Measurements from ENCODE around the gene ARHGEF25. TPM values are rescaled to one million over a fixed set of nuclear protein-coding genes. Genes with fewer than 3 reads are reported as not detected.

The ARHGEF25 gene
- polyA plus RNA-seq, 2 of the 4 experiments (the other 2 are of a cell fraction), result 9.3 to 13.8 TPM

DNA sequence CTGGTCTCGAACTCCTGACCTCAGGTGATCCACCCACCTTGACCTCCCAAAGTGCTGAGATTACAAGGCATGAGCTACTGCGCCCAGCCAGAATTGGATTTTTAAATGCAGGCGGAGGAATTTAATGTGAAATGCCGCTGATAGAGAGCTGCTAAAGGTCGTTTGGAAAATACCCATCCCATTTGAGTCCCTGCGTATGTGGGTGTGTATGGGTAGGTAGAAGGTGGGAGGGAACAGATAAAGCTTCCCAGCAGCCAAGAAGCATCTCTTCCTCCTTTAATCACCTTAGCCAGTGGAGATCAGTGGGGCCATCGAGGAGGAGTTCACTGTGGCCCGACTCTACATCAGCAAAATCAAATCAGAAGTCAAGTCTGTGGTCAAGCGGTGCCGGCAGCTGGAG lies 36.4 kb upstream of the ARHGEF25 start:
- POLR2A ChIA-PET, result no interaction called here
- TF ChIP-seq MAFK (IDR thresholded peaks at IDR 0.05; ENCODE audit: partially characterized antibody), result no peak
- TF ChIP-seq SMC3 (IDR thresholded peaks at IDR 0.05), result no peak
- no peak for TF ChIP-seq CHD2 (IDR thresholded peaks at IDR 0.05; ENCODE audit: low read length, partially characterized antibody)
- no peak for TF ChIP-seq ZNF302 (CRISPR knock-in tag; IDR thresholded peaks at IDR 0.05)
- TF ChIP-seq ZC3H11A (IDR thresholded peaks at IDR 0.05), result no peak
- no peak for TF ChIP-seq CBX2 (IDR thresholded peaks at IDR 0.05; ENCODE audit: borderline replicate concordance, low read depth)
- no peak for TF ChIP-seq HDAC2 (IDR thresholded peaks at IDR 0.05)
- no peak for TF ChIP-seq GATA3 (IDR thresholded peaks at IDR 0.05; ENCODE audit: borderline replicate concordance)
- no peak for TF ChIP-seq FOSL2 (IDR thresholded peaks at IDR 0.05)
- no peak for TF ChIP-seq FOSL2 (CRISPR knock-in tag; IDR thresholded peaks at IDR 0.05)
- TF ChIP-seq NR3C1 (IDR thresholded peaks at IDR 0.05), result no peak
- no peak for TF ChIP-seq MAX (IDR thresholded peaks at IDR 0.05)
- TF ChIP-seq, protein P1, sequence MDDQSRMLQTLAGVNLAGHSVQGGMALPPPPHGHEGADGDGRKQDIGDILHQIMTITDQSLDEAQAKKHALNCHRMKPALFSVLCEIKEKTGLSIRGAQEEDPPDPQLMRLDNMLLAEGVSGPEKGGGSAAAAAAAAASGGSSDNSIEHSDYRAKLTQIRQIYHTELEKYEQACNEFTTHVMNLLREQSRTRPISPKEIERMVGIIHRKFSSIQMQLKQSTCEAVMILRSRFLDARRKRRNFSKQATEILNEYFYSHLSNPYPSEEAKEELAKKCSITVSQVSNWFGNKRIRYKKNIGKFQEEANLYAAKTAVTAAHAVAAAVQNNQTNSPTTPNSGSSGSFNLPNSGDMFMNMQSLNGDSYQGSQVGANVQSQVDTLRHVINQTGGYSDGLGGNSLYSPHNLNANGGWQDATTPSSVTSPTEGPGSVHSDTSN (IDR thresholded peaks at IDR 0.05), result no peak
- TF ChIP-seq, protein P2, sequence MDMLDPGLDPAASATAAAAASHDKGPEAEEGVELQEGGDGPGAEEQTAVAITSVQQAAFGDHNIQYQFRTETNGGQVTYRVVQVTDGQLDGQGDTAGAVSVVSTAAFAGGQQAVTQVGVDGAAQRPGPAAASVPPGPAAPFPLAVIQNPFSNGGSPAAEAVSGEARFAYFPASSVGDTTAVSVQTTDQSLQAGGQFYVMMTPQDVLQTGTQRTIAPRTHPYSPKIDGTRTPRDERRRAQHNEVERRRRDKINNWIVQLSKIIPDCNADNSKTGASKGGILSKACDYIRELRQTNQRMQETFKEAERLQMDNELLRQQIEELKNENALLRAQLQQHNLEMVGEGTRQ (IDR thresholded peaks at IDR 0.05), result no peak
- TF ChIP-seq EHF (CRISPR knock-in tag; IDR thresholded peaks at IDR 0.05), result no peak
- TF ChIP-seq RFX5 (IDR thresholded peaks at IDR 0.05), result no peak
- TF ChIP-seq HOXA7 (CRISPR knock-in tag; IDR thresholded peaks at IDR 0.05), result no peak
- TF ChIP-seq ZSCAN20 (CRISPR knock-in tag; IDR thresholded peaks at IDR 0.05), result no peak
- TF ChIP-seq RNF2 (IDR thresholded peaks at IDR 0.05; ENCODE audit: borderline replicate concordance, low read depth), result no peak
- no peak for TF ChIP-seq EP300 (IDR thresholded peaks at IDR 0.05)
- no peak for TF ChIP-seq REST (IDR thresholded peaks at IDR 0.05)

GRCh38 chr12:57575771-57576612 lies 35.2 kb upstream of the ARHGEF25 start:
- no peak overlapping the region for H3K4me2 ChIP-seq
- ChIA-PET POLR2A (interaction anchor here (1.0 kb wide), 1 partner anchor 55 kb away, joined by 4 read pairs; the partner anchor contains the start of gene DDIT3), CTCF (interaction anchor here (0.5 to 9.3 kb wide), 13 partner anchors 8 to 161 kb away, joined by 3 to 104 read pairs (median 5); partner anchors contain the start of gene B4GALNT1)
- ATAC-seq, result no peak
- 61% methylated on average over 12 of the region's 12 CpGs for WGBS (ENCODE audit: missing lambda C conversion rate)
- H3K9me3 ChIP-seq, result no peaks in the 10 kb centered on the region
- FAIRE-seq, result no peak
- peaks cover 13% of the 10 kb centered on the region for H3K4me1 ChIP-seq
- H3K27ac ChIP-seq, result no peak overlapping the region
- H3K4me3 ChIP-seq, result no peak overlapping the region
- no peak for DNase-seq (ENCODE audit: low read depth in 1 of 2, low spot score in 1 of 2)
- TF ChIP-seq TFCP2L1 (CRISPR knock-in tag; IDR thresholded peaks at IDR 0.05), result no peak
- TF ChIP-seq EHMT2 (IDR thresholded peaks at IDR 0.05; ENCODE audit: low read depth), result no peak
- no peak for TF ChIP-seq POLR2AphosphoS2 (conservative IDR thresholded peaks at IDR 0.05; ENCODE audit: low read length)
- no peak for TF ChIP-seq ZSCAN20 (CRISPR knock-in tag; IDR thresholded peaks at IDR 0.05)
- no peak for TF ChIP-seq ESRRA (IDR thresholded peaks at IDR 0.05; ENCODE audit: borderline replicate concordance, low read length)
- no peak for TF ChIP-seq JUNB (IDR thresholded peaks at IDR 0.05)
- TF ChIP-seq ZNF302 (CRISPR knock-in tag; IDR thresholded peaks at IDR 0.05), result no peak
- TF ChIP-seq CHD2 (IDR thresholded peaks at IDR 0.05; ENCODE audit: low read length, partially characterized antibody), result no peak
- TF ChIP-seq RNF2 (IDR thresholded peaks at IDR 0.05; ENCODE audit: borderline replicate concordance, low read depth), result no peak
- TF ChIP-seq CBX2 (IDR thresholded peaks at IDR 0.05; ENCODE audit: borderline replicate concordance, low read depth), result no peak
- TF ChIP-seq REST (IDR thresholded peaks at IDR 0.05), result no peak
- no peak for TF ChIP-seq SMC3 (IDR thresholded peaks at IDR 0.05)
- TF ChIP-seq CHD4 (IDR thresholded peaks at IDR 0.05; ENCODE audit: borderline replicate concordance), result no peak
- TF ChIP-seq MYC (IDR thresholded peaks at IDR 0.05; ENCODE audit: borderline replicate concordance, low read length), result no peak

More for the DNA sequence above, 36.4 kb upstream of the ARHGEF25 start:
- no peak for FAIRE-seq
- Histone ChIP-seq H3K4me3 (no peak overlapping the region), H3K4me2 (no peak overlapping the region), H3K27ac (no peak overlapping the region), H3K4me1 (peaks cover 8% of the 10 kb centered on the region), H3K9me3 (no peaks in the 10 kb centered on the region)
- CTCF ChIA-PET, result interaction anchor here (0.7 to 9.3 kb wide), 11 partner anchors 9 to 162 kb away, joined by 3 to 104 read pairs (median 6); partner anchors contain the start of gene B4GALNT1
- 79% methylated on average over 10 of the region's 10 CpGs for WGBS (ENCODE audit: missing lambda C conversion rate)
- no peak for ATAC-seq
- no peak for DNase-seq (ENCODE audit: low read depth in 1 of 2, low spot score in 1 of 2)

Data from A549 (cell line).